ENCODE results near the gene PCTP.
A peak's percentile ranks its signal among the peaks of the same experiment; 100 is the strongest.

Gene PCTP

DNA sequence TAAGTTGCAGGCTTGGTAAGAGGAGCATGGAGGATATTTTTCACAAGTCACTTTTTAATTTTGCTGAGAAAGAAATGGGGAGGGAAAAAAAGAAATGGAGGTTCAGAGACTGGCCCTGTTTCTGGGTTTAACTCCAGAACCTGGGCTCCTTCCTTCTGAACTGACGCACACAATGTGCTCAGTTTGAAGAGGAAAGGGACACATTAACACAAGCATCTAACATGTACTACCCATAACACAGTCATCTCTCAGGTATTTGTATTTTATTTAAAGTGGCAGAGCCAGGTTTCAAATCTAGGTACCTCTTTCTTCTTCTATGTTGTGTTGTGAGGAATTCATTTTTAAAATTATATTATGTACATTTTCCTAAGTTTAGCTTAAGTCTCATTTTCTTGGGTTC lies 22.9 kb upstream of the PCTP start:
- DNase-seq (ENCODE audit: low read depth): no peak

DNA sequence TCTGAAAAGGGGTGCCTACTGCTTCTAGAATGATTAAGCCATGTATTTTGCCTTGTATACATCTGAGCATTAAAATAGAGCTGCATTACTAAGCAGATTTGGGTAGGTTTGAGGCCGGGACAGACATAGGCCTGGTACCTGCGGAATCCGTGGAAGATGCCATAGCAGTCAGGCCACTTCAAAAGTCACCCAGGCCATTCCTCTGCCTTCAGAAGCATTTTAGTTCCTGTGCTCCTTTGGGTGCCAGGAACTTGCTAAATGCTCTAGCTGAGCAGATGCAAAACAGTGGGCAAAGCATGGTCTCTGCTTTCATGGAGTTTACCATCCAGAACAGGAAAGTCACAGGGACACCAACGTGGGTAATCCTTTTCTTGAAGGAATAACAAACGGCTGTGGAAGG lies 22.5 kb upstream of the PCTP start:
- DNase-seq (ENCODE audit: low read depth): no peak

DNA sequence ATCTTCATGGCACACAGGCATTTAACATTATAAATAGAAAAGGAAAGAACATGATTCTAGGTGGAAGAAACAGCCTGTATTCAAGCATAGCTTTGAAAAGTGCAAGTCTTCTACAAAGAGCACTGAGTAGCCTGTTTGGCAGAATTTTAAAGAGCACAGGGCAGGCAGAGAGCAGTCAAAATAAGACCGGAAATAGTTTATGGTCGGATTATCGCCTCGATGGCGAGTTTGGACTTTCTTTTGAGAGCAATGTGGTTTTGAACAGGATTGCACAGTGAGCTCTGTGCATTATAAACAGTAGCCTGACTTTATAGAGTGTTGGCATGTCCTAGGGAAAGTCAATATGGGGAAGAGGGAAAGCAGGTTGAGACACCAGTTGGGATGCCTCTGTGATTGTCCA lies 22.0 kb upstream of the PCTP start:
- no peak for DNase-seq (ENCODE audit: low read depth)

DNA sequence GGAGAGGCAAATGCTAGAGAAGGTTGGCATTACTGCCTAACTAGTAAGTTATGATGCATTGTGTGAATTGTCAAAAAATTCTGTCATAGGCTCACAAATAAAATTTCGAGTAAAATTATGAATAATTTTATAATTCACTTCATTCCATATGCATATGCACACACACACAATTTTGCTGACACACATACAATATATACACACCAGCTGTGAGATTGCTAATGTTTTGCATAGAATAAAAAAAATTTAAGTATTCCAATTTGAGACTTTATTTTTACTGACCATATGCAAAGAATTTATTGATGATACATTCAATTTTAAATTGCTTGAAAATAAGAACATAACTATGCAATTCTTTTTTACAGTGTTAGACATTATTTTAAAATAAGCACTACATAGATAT lies 21.4 kb upstream of the PCTP start:
- DNase-seq (ENCODE audit: low read depth): no peak

- no peak for DNase-seq (ENCODE audit: low read depth)
Measured at GRCh38 chr17:55730380-55730779, 20.5 kb upstream of the PCTP start.

- no peak for DNase-seq (ENCODE audit: low read depth)
Measured at GRCh38 chr17:55730808-55731207, 20.0 kb upstream of the PCTP start.

GRCh38 chr17:55731586-55732250 lies 19.1 kb upstream of the PCTP start:
- DNase-seq (ENCODE audit: low read depth): no peak

- DNase-seq (ENCODE audit: low read depth): no peak
Measured at GRCh38 chr17:55734128-55734781, 16.6 kb upstream of the PCTP start.

DNA sequence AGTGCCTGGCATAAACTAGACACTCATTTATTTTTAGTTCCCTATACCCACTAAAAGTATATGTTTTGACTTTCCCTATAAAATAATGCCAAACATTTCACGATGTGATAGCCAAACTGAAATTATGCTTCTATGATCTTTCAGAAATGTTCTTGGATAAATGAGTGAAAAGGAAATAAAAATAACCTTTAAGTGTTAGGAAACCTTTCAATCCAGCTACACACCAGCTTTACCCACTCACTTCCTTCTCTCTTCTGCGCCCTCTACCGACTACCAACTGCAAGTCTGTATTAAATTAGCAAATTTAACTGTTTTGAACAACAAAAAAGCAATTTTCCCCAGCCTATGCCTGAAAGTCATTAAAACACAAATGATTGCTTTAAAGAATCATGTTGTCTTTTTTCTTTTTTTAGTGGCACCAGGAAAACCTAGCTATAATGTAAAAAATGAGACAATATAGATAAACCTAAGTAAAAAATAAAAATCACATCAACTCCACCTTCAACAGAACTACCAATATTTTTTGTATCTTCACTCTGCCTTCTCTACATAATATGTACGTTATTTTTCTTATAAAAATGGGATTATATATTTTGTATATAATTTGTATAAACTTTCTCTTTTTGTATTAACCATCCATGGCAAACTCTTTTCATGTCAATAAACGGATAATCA lies 15.0 kb upstream of the PCTP start:
- DNase-seq (ENCODE audit: low read depth): peak; percentile 15

DNA sequence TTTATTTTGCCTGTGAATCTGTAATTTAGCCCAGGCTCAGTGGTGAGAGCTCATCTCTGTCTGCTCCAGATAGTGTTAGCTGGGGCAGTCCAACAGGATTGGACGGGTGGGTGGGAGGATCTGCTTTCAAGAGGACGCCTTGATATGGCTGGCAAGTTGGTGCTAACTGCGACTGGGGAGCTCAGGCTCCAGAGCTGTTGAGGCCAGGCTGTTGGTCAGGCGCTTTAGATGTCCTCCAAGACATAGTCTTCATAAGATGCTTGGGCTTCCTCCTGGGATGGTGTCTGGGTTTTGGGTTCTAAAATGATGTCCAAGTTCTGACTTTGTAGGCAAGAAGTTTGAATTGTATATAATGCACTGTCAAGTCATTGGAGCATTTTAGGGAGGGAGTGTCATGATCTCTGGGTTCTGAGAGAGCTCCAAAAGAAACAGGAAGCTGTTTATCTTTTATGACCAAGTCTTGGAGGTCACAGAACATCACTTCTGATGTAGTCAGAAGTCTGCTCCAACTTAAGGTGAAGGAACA lies 12.8 kb upstream of the PCTP start:
- DNase-seq (ENCODE audit: low read depth): no peak

DNA sequence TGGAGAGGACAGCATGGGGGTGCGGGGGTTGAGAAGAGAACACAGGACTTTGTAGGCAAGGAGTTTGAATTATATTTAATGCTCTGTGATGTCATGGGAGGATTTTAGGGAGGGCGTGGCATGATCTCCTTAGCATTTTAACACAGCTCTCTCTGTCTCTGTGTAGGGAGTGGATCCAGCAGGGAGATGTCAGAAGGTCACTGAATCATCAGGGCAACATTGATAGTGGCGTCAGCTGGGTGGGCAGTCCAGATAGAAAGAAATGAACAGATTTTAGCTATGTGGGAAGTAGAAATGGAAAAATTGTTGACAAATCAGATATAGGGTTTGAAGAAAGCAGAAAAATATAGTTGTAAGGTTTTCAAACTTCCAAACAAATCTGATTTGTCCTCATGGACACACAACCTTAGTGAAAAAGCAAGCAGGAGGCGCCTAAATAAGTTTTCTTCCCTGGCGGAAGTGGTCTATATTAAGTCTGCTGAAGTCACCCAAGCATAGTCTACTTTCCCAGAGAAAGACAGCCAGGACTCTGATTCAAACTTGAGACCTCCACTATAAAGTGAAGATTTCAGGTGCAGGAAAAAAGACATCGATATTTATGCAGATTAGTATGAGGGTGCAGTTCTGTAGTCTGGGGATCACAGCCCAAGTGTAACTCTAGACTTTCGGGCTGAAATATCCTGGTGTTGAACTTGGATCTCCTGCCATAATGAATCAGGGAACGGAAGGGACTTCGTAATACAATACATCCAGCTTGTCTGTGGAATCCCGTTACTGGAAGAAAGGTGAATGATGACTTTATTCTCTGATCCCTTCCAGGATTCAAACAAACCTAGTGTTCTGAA lies 10.1 kb upstream of the PCTP start:
- no peak for DNase-seq (ENCODE audit: low read depth)

DNA sequence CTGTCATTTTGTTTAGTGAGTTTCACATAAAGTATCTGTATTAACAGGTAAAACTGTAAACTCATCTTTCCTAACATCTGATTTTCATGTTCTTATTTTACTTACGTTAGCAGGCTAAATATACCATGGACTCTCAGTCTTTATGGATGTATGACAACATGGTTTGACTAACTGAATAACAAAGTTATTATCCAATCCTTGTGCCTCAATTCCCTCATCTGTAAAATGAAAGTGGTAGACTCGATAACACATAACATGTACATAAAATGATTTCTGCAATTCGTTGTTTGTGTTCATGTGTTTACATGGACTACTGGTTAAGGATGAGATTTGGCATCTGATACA lies 9.5 kb upstream of the PCTP start:
- DNase-seq (ENCODE audit: low read depth): no peak

GRCh38 chr17:55742272-55743102 lies 8.4 kb upstream of the PCTP start:
- no peak for DNase-seq (ENCODE audit: low read depth)

- no peak for DNase-seq (ENCODE audit: low read depth)
Measured at GRCh38 chr17:55743103-55743679, 7.7 kb upstream of the PCTP start.

DNA sequence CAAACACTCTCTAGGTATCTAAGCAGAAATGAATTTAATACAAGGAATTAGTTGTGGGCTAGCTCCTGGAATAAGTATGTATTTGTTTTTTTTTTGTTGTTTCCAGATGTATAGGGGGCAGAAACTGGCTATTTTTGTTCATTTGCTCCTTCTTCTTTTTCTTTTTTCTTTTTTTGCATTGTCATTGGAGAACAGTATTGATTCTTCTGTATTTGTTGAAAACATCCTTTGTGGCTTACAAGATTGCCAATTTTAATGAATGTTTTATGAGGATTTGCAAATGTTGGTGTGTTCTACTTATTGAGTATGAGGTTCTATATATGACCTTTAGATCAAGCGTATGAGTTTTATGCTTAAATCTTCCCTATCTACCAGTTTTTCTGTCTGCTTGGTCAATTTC lies 5.6 kb upstream of the PCTP start:
- DNase-seq (ENCODE audit: low read depth): no peak

- no peak for DNase-seq (ENCODE audit: low read depth)
Measured at GRCh38 chr17:55746466-55746865, 4.4 kb upstream of the PCTP start.

DNA sequence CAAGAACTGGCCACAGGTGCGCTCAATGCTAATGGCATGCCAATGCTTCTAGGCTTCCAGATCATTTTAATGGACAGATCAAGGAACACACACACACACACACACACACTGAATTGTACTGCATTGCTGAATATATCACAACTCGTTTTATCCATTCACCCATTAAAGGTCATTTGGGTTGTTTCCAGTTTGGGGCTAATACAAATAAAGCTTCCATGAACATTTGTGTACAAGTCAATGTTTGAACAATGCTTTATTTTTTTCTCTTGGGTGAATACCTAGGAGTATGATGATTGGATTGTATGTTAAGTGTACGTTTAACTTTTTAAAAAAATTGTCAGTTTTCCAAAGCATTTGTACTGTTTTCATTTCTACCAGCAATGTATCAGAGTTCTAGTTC lies 3.6 kb upstream of the PCTP start:
- no peak for DNase-seq (ENCODE audit: low read depth)

GRCh38 chr17:55748841-55749240 lies 2.0 kb upstream of the PCTP start:
- DNase-seq (ENCODE audit: low read depth): no peak

- DNase-seq (ENCODE audit: low read depth): no peak
Measured at GRCh38 chr17:55749985-55750384, 866 bp upstream of the PCTP start.

- no peak for DNase-seq (ENCODE audit: low read depth)
Measured at GRCh38 chr17:55751720-55752250, 934 bp downstream of the PCTP start.

DNA sequence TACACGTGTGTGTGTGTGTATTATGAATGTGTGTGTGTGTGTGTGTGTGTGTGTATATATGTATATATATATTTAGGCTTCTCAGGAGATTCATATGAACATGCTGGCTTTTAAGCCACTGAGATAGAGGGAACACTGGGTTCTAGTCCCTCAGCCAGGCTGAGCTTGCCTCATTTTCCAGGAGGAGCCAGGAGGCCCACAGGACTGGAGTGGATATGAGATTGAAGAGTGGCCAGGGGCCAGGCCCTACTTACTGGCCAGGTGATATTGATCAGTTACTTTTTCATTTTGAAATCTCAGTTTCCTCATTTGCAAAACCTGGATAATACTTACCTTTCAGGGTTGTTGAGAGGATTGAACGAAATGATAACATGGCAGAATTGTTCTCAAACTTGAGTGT lies 5.8 kb downstream of the PCTP start:
- DNase-seq (ENCODE audit: low read depth): no peak
